SIG-M5 treated with dmso at 0.1 percent for 504 hours (cell line): ENCODE results near the gene UROS.

ENCODE experiments used
- DNase-seq: peaks from one replicate; lab custom pipeline; 2025; ENCODE audit not compliant: unreplicated experiment; lab: John Stamatoyannopoulos, UW

Gene UROS

GRCh38 chr10:125822878-125823662 lies at the start of gene UROS, which contains the start of gene BCCIP:
UROS (minus strand) TSS chr10:125823258; CDS start chr10:125816499, 6,759 bp downstream.
BCCIP (plus strand) TSS chr10:125823546; CDS start chr10:125823558, 12 bp downstream.
- peak; percentile 77 for DNase-seq

GRCh38 chr10:125871338-125871737 lies 48.3 kb upstream of the UROS start:
- no peak for DNase-seq

GRCh38 chr10:125868372-125868975 lies 45.4 kb upstream of the UROS start:
- peak; percentile 29 for DNase-seq

- DNase-seq, result no peak
Observed at GRCh38 chr10:125866421-125867029, 43.5 kb upstream of the UROS start.

- no peak for DNase-seq
Observed at GRCh38 chr10:125865120-125865519, 42.1 kb upstream of the UROS start.

- no peak for DNase-seq
Observed at GRCh38 chr10:125859128-125859817, 36.2 kb upstream of the UROS start.

- no peak for DNase-seq
Observed at GRCh38 chr10:125857185-125857760, 34.2 kb upstream of the UROS start.

- DNase-seq, result no peak
Observed at GRCh38 chr10:125852487-125852886, 29.4 kb upstream of the UROS start.

GRCh38 chr10:125850766-125851731 lies 28.0 kb upstream of the UROS start:
- no peak for DNase-seq

- DNase-seq, result no peak
Observed at GRCh38 chr10:125849448-125849847, 26.4 kb upstream of the UROS start.

GRCh38 chr10:125848857-125849256 lies 25.8 kb upstream of the UROS start:
- no peak for DNase-seq

- no peak for DNase-seq
Observed at GRCh38 chr10:125848371-125848770, 25.3 kb upstream of the UROS start.

GRCh38 chr10:125846894-125847293 lies 23.8 kb upstream of the UROS start:
- no peak for DNase-seq

GRCh38 chr10:125845617-125846016 lies 22.6 kb upstream of the UROS start:
- no peak for DNase-seq

GRCh38 chr10:125844751-125845221 lies 21.7 kb upstream of the UROS start:
- DNase-seq, result no peak

GRCh38 chr10:125843603-125844329 lies 20.7 kb upstream of the UROS start:
- no peak for DNase-seq

- DNase-seq, result no peak
Observed at GRCh38 chr10:125840955-125841354, 17.9 kb upstream of the UROS start.

- DNase-seq, result no peak
Observed at GRCh38 chr10:125840406-125840805, 17.3 kb upstream of the UROS start.
